PC-3 (cell line): ENCODE results near the gene LRRC10B. TPM values are rescaled to one million over a fixed set of nuclear protein-coding genes. Genes with fewer than 3 reads are reported as not detected.

Experiments used
- ATAC-seq: fragments of 200-7000 bp; cut with Tn5 transposase; 2 replicates; pipeline ENCODE4 v1.9.1; 2020; ENCODE audit warnings: mild to moderate bottlenecking, moderate library complexity
- BruUV-seq: library from RNA; stranded (reverse); fragments of 400-500 nt; replicated peaks from 2 replicates; lab custom pipeline; 2021; lab: Mats Ljungman, UMichigan
- CTCF ChIA-PET: fragments of 300-600 bp; sonication (Branson Sonifier 250); formaldehyde crosslinking; loops from one replicate; lab custom pipeline; 2022; ENCODE audit warnings: antibody characterized with exemption; lab: Charles Lee
- POLR2A ChIA-PET: fragments of 300-600 bp; sonication (Branson Sonifier 250); formaldehyde crosslinking; loops from one replicate; lab custom pipeline; 2022; ENCODE audit warnings: antibody characterized with exemption; ENCODE audit not compliant: unreplicated experiment; lab: Charles Lee
- DNase-seq: peaks from one replicate; pipeline ENCODE4 v3.0.0-alpha.2; 2015
- H2AFZ ChIP-seq: fragments of 300-600 bp; sonication (generic); 2 replicates; pipeline ENCODE4 v1.6.0; 2016; ENCODE audit warnings: antibody characterized with exemption, low read length
- H3F3A ChIP-seq: fragments of 300-600 bp; sonication (generic); one replicate; pipeline ENCODE4 v1.6.0; 2017; ENCODE audit warnings: antibody characterized with exemption, low read length, control low read depth, mild to moderate bottlenecking; ENCODE audit not compliant: unreplicated experiment
- H3K27ac ChIP-seq: fragments of 300-600 bp; sonication (generic); 2 replicates; pipeline ENCODE4 v1.5.1; 2016; ENCODE audit warnings: mild to moderate bottlenecking, low read length
- H3K27me3 ChIP-seq: fragments of 300-600 bp; sonication (generic); 2 replicates; pipeline ENCODE4 v1.6.1; 2016; ENCODE audit warnings: low read length, mixed read lengths
- H3K36me3 ChIP-seq: fragments of 300-600 bp; sonication (generic); 2 replicates; pipeline ENCODE4 v1.6.1; 2016; ENCODE audit warnings: low read depth, mixed run types, low read length, mixed read lengths
- H3K4me1 ChIP-seq: fragments of 300-600 bp; sonication (generic); 2 replicates; pipeline ENCODE4 v1.5.1; 2016; ENCODE audit warnings: low read length; ENCODE audit not compliant: insufficient read depth
- H3K4me2 ChIP-seq: fragments of 300-600 bp; sonication (generic); 2 replicates; pipeline ENCODE4 v1.6.0; 2016; ENCODE audit warnings: low read length
- H3K4me3 ChIP-seq: fragments of 300-600 bp; sonication (generic); 2 replicates; pipeline ENCODE4 v1.5.1; 2016; ENCODE audit warnings: mild to moderate bottlenecking, low read length, mixed read lengths
- H3K79me2 ChIP-seq: fragments of 300-600 bp; sonication (generic); 2 replicates; pipeline ENCODE4 v1.6.1; 2017; ENCODE audit warnings: low read length, mixed read lengths
- H3K9ac ChIP-seq: fragments of 300-600 bp; sonication (generic); 2 replicates; pipeline ENCODE4 v1.6.0; 2016; ENCODE audit warnings: mild to moderate bottlenecking, low read length
- H3K9me2 ChIP-seq: fragments of 300-600 bp; sonication (generic); replicated peaks from 2 replicates; pipeline ENCODE4 v1.6.1; 2016; ENCODE audit warnings: mixed run types, low read length, mixed read lengths
- H3K9me3 ChIP-seq: fragments of 300-600 bp; sonication (generic); 2 replicates; pipeline ENCODE4 v1.6.1; 2016; ENCODE audit warnings: low read length, mixed read lengths
- H4K20me1 ChIP-seq: fragments of 300-600 bp; sonication (generic); 2 replicates; pipeline ENCODE4 v1.6.1; 2016; ENCODE audit warnings: low read length, mixed read lengths
- CTCF ChIP-seq: fragments of 300-600 bp; sonication (generic); conservative IDR thresholded peaks from 2 replicates; pipeline ENCODE4 v1.5.1; 2017; ENCODE audit warnings: antibody characterized with exemption, low read depth, mild to moderate bottlenecking, low read length
- EZH2 ChIP-seq: fragments of 300-600 bp; sonication (generic); IDR thresholded peaks from one replicate; pipeline ENCODE4 v1.6.1; 2017; ENCODE audit warnings: antibody characterized with exemption, mild to moderate bottlenecking, low read length; ENCODE audit not compliant: unreplicated experiment
- EZH2phosphoT487 ChIP-seq: fragments of 300-600 bp; sonication (generic); IDR thresholded peaks from 2 replicates; pipeline ENCODE4 v1.6.1; 2018; ENCODE audit warnings: mild to moderate bottlenecking, antibody characterized with exemption, low read length, borderline replicate concordance
- intact Hi-C: fragments of 100-400 bp; cut with micrococcal nuclease; formaldehyde crosslinking; loops from 2 replicates; pipeline ENCODE4 v1.9.0; 2023
- total RNA-seq: library from RNA; depleted of rRNA; stranded (reverse); fragments of >200 nt; gene quantifications from 2 replicates; pipeline ENCODE4 v1.2.3, GENCODE V29; 2014

Gene LRRC10B
- total RNA-seq, 1 experiment from 2014 or later: 0.55 TPM

GRCh38 chr11:61534025-61534932 lies 25.7 kb downstream of the LRRC10B start:
- no peak overlapping the region for H3K4me2 ChIP-seq
- BruUV-seq: no TSS peak
- H3K27me3 ChIP-seq: no peaks in the 10 kb centered on the region
- no peaks in the 10 kb centered on the region for H3K79me2 ChIP-seq
- H3K4me3 ChIP-seq: no peak overlapping the region
- ChIA-PET CTCF (no interaction called here), POLR2A (no interaction called here)
- no peaks in the 10 kb centered on the region for H4K20me1 ChIP-seq
- no peaks in the 10 kb centered on the region for H3F3A ChIP-seq
- DNase-seq: no peak
- no peak overlapping the region for H3K9ac ChIP-seq
- H2AFZ ChIP-seq: no peak overlapping the region
- no peaks in the 10 kb centered on the region for H3K9me3 ChIP-seq
- no peak for ATAC-seq
- no peaks in the 10 kb centered on the region for H3K9me2 ChIP-seq
- TF ChIP-seq EZH2phosphoT487: no peak
- no peak for TF ChIP-seq CTCF
- no peak for TF ChIP-seq EZH2
- no peaks in the 10 kb centered on the region for H3K36me3 ChIP-seq
- peaks cover 10% of the 10 kb centered on the region for H3K4me1 ChIP-seq
- intact Hi-C loops: loop anchor here (5.0 kb wide), 1 partner anchor 93 kb away; no protein-coding TSS in a partner anchor
- no peak overlapping the region for H3K27ac ChIP-seq

- no peak overlapping the region for H3K4me2 ChIP-seq
- DNase-seq: no peak
- H3K9ac ChIP-seq: no peak overlapping the region
- peaks cover 10% of the 10 kb centered on the region for H3K4me1 ChIP-seq
- no peak overlapping the region for H3K27ac ChIP-seq
- no peak overlapping the region for H3K4me3 ChIP-seq
- CTCF ChIA-PET: no interaction called here
- POLR2A ChIA-PET: no interaction called here
- no peaks in the 10 kb centered on the region for H3K79me2 ChIP-seq
- intact Hi-C loops: loop anchor here (5.0 kb wide), 1 partner anchor 92 kb away; no protein-coding TSS in a partner anchor
- no peaks in the 10 kb centered on the region for H4K20me1 ChIP-seq
- H3K9me2 ChIP-seq: no peaks in the 10 kb centered on the region
- BruUV-seq: no TSS peak
- no peak overlapping the region for H2AFZ ChIP-seq
- no peaks in the 10 kb centered on the region for H3K9me3 ChIP-seq
- ATAC-seq: no peak
- H3F3A ChIP-seq: no peaks in the 10 kb centered on the region
- H3K36me3 ChIP-seq: no peaks in the 10 kb centered on the region
- H3K27me3 ChIP-seq: no peaks in the 10 kb centered on the region
- TF ChIP-seq EZH2phosphoT487 (no peak), EZH2 (no peak), CTCF (no peak)
Measured at GRCh38 chr11:61534933-61535839, 26.6 kb downstream of the LRRC10B start.
